Gastroesophageal sphincter (tissue), 4 donors: ENCODE data around the gene EPM2AIP1. TPM values are rescaled to one million over a fixed set of nuclear protein-coding genes. Genes with fewer than 3 reads are reported as not detected.

Experiments
- ATAC-seq: fragments of 150-250 bp; one replicate; pipeline ENCODE4 v1.9.1; 2016; ENCODE audit warnings: mild to moderate bottlenecking, moderate library complexity
- H3K27ac ChIP-seq, 4 donors: fragments of 200-600 bp; sonication (generic) in 3 of 4; 1 replicate in 3 of 4; 2 replicates in 1 of 4; pipeline ENCODE4 v1.5.1; 2016 to 2019
- H3K27me3 ChIP-seq: fragments of 200-600 bp; sonication (generic); one replicate; pipeline ENCODE4 v1.5.1; 2019
- H3K36me3 ChIP-seq, 2 donors: fragments of 200-600 bp; sonication (generic); one replicate each; pipeline ENCODE4 v1.5.1; 2019; ENCODE audit warnings: control low read depth in 1 of 2
- H3K4me1 ChIP-seq, 3 donors: fragments of 200-600 bp; sonication (generic); 1 replicate in 2 of 3; 2 replicates in 1 of 3; pipeline ENCODE4 v1.5.1; 2016 to 2019; ENCODE audit warnings: control low read depth in 2 of 3
- H3K4me3 ChIP-seq, 2 donors: fragments of 200-600 bp; sonication (generic); one replicate each; pipeline ENCODE4 v1.5.1; 2019; ENCODE audit warnings: mild to moderate bottlenecking in 1 of 2, moderate library complexity in 1 of 2
- H3K9me3 ChIP-seq, 3 donors: fragments of 200-600 bp; sonication (generic); one replicate each; pipeline ENCODE4 v1.5.1; 2017 to 2019; ENCODE audit warnings: control low read depth in 2 of 3
- CTCF ChIP-seq, 4 experiments: fragments of 200-600 bp in 2 of 4; fragments of 450-650 bp in 2 of 4; sonication (generic) in 1 of 4; IDR thresholded peaks; one replicate each; pipeline ENCODE4 v1.5.1; 2017 to 2019; ENCODE audit warnings: antibody characterized with exemption in 4 of 4, mild to moderate bottlenecking in 2 of 4, moderate library complexity in 2 of 4
- EP300 ChIP-seq: sonication (generic); formaldehyde crosslinking; IDR thresholded peaks from one replicate; pipeline ENCODE4 v1.6.1; 2017; ENCODE audit warnings: antibody characterized with exemption, mild to moderate bottlenecking
- POLR2A ChIP-seq, 2 donors: fragments of 450-650 bp; IDR thresholded peaks; one replicate each; pipeline ENCODE4 v1.6.1; 2017; ENCODE audit warnings: antibody characterized with exemption in 2 of 2, mild to moderate bottlenecking in 2 of 2, moderate library complexity in 1 of 2
- POLR2AphosphoS5 ChIP-seq: sonication (generic); formaldehyde crosslinking; IDR thresholded peaks from one replicate; pipeline ENCODE4 v1.6.1; 2017; ENCODE audit warnings: antibody characterized with exemption
- WGBS, 2 donors: methylation state at CpG; one replicate each; pipeline ENCODE4 v1.1.5; 2018; ENCODE audit warnings: low coverage in 1 of 2; 5-methylcytosine and 5-hydroxymethylcytosine counted together
- total RNA-seq, 4 donors: library from RNA; depleted of rRNA; stranded (reverse); fragments of >200 nt; gene quantifications; one replicate each; pipeline ENCODE4 v1.1.0, GENCODE V29; 2016

The EPM2AIP1 gene
- total RNA-seq, 4 donors from 2014 or later: 7.6 to 20.2 (median 13.5) TPM

DNA sequence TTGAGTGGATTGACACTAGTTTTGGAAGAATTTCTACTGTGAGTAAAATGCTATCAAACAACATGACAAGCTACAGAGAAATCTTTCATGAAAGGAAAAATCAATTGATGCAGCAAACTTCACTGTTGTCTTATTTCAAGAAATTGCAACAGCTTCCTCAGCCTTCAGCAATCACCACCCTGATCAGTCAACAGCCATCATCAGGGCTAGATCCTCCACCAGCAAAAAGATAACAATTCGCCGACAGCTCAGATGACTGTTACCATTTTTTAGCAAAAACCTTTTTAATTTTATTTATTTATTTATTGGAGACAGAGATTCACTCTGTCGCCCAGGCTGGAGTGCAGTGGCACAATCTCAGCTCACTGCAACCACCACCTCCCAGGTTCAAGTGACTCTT is 44.4 kb upstream of the EPM2AIP1 start:
- TF ChIP-seq CTCF (IDR thresholded peaks at IDR 0.05): no peak
- no peak for TF ChIP-seq POLR2AphosphoS5
- TF ChIP-seq POLR2A (IDR thresholded peaks at IDR 0.05): no peak
- no peak for TF ChIP-seq EP300
- H3K27ac ChIP-seq: no peak overlapping the region
- no peak for ATAC-seq
- H3K4me1 ChIP-seq: peaks cover 0 to 29% (median 4%) of the 10 kb centered on the region in 3 donors
- WGBS, 2 donors: 100% methylated on average over 3 of the region's 3 CpGs
- peaks cover 0 to 86% of the 10 kb centered on the region in 2 donors for H3K36me3 ChIP-seq
- peaks cover 0 to 8% (median 0%) of the 10 kb centered on the region in 3 donors for H3K9me3 ChIP-seq
- H3K27me3 ChIP-seq: no peaks in the 10 kb centered on the region
- no peak overlapping the region for H3K4me3 ChIP-seq

GRCh38 chr3:37032961-37033360 is 40.0 kb upstream of the EPM2AIP1 start:
- Histone ChIP-seq H3K9me3 (peaks cover 0 to 8% (median 0%) of the 10 kb centered on the region in 3 donors), H3K4me1 (peaks cover 0 to 45% (median 0%) of the 10 kb centered on the region in 3 donors), H3K27me3 (no peaks in the 10 kb centered on the region), H3K4me3 (no peak overlapping the region), H3K36me3 (peaks cover 0 to 97% of the 10 kb centered on the region in 2 donors), H3K27ac (peak overlapping the region in 3 of 4 donors; percentile 49 to 56 (median 54))
- WGBS, 2 donors: 20 to 71% methylated on average over 9 to 10 of the region's 10 CpGs
- TF ChIP-seq POLR2A (IDR thresholded peaks at IDR 0.05): no peak
- TF ChIP-seq POLR2AphosphoS5: no peak
- no peak for TF ChIP-seq CTCF (IDR thresholded peaks at IDR 0.05)
- TF ChIP-seq EP300: no peak
- peak; percentile 36 for ATAC-seq

GRCh38 chr3:37031096-37031682 is 38.3 kb upstream of the EPM2AIP1 start:
- H3K9me3 ChIP-seq: peaks cover 0 to 4% (median 0%) of the 10 kb centered on the region in 3 donors
- peaks cover 0 to 46% (median 0%) of the 10 kb centered on the region in 3 donors for H3K4me1 ChIP-seq
- peak overlapping the region in 3 of 4 donors; percentile 47 to 71 (median 52) for H3K27ac ChIP-seq
- TF ChIP-seq CTCF (IDR thresholded peaks at IDR 0.05): no peak
- H3K4me3 ChIP-seq: no peak overlapping the region
- 56 to 63% methylated on average over 6 to 7 of the region's 7 CpGs for WGBS, 2 donors
- H3K36me3 ChIP-seq: peaks cover 0 to 99% of the 10 kb centered on the region in 2 donors
- no peaks in the 10 kb centered on the region for H3K27me3 ChIP-seq
- peak; percentile 39 for ATAC-seq

DNA sequence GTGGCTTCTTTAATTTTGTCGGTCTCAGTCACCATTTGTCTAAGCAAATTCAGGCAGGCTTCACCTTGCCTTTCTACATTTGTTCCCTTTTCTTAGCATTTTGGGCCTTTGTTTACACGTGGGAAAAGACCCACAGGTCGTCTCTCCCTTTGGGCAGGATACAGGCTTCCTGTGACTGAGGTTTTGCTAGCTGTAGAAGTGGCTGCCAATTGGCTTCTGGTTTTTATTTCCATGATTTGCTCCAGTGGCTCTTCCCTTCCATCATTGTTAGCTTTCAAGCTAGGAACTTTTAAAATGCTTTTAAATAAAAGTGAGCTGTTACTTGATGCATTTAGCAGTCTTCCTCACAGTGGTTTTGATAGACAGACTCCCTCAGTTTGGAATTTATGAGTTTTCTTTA is 37.7 kb upstream of the EPM2AIP1 start:
- 39 to 57% methylated on average over 3 of the region's 3 CpGs for WGBS, 2 donors
- Histone ChIP-seq H3K36me3 (peaks cover 0 to 99% of the 10 kb centered on the region in 2 donors), H3K9me3 (no peaks in the 10 kb centered on the region), H3K4me1 (peaks cover 0 to 51% (median 0%) of the 10 kb centered on the region in 3 donors), H3K27ac (peak overlapping the region in 3 of 4 donors; percentile 47 to 71 (median 52)), H3K4me3 (no peak overlapping the region), H3K27me3 (no peaks in the 10 kb centered on the region)
- no peak for ATAC-seq
- TF ChIP-seq POLR2AphosphoS5 (no peak), POLR2A (IDR thresholded peaks at IDR 0.05) (no peak), CTCF (IDR thresholded peaks at IDR 0.05) (no peak), EP300 (no peak)

GRCh38 chr3:37029516-37030163 is 36.7 kb upstream of the EPM2AIP1 start:
- ATAC-seq: no peak
- Histone ChIP-seq H3K27me3 (no peaks in the 10 kb centered on the region), H3K4me3 (no peak overlapping the region), H3K4me1 (peaks cover 0 to 51% (median 0%) of the 10 kb centered on the region in 3 donors), H3K27ac (peak overlapping the region; percentile 21 to 71 (median 50)), H3K9me3 (no peaks in the 10 kb centered on the region), H3K36me3 (peaks cover 0 to 97% of the 10 kb centered on the region in 2 donors)
- no peak for TF ChIP-seq CTCF (IDR thresholded peaks at IDR 0.05)
